Keratinocyte (primary cell): ENCODE data around the gene RPP30.

Source experiments
- EZH2 ChIP-seq: IDR thresholded peaks from one replicate; pipeline ENCODE4 v1.6.1; 2012; ENCODE audit warnings: inconsistent platforms, mild to moderate bottlenecking, low read length, moderate library complexity
- TF ChIP-seq, protein P1 (sequence below), 3 experiments: IDR thresholded peaks in 1 of 3; conservative IDR thresholded peaks in 1 of 3; optimal IDR thresholded peaks in 1 of 3; 2 replicates in 2 of 3; 3 replicates in 1 of 3; pipeline versions ENCODE3 to v1.5.1; 2011; ENCODE audit warnings: low read length in 3 of 3, mild to moderate bottlenecking in 3 of 3, moderate library complexity in 2 of 3, control low read depth in 1 of 3, inconsistent platforms in 1 of 3; ENCODE audit not compliant: insufficient read depth in 2 of 3; ENCODE audit errors: extremely low read depth in 1 of 3

DNA sequence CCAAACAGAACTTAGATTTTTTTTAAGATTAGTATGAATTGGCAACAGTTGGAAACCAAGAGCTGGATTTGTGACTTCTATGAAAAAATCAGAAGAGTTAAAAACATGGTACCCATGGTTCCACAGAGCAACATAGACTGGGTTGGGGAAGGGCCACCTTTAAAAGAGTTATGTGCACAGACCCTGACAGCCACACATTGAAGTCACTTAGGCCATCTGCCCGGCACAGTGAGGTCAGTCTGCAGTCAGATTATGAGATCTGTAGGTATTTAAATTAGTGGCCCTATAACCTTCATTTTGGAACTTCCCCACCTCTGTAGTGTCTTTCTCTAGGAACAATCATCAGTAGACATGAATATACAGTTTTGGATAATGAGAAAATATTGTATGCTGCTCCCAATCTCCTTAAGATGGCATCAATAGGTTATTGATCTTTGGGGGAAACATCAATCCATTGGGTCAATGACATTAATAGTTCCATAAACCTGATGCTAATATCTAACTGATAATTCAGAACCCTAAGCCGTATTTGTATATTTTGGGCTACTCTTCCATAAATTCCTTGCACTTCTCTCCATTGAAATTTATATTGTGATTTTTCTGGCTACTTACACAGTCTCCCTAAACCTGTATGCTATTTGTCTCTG lies 42.1 kb downstream of the RPP30 start:
- TF ChIP-seq, protein P1, sequence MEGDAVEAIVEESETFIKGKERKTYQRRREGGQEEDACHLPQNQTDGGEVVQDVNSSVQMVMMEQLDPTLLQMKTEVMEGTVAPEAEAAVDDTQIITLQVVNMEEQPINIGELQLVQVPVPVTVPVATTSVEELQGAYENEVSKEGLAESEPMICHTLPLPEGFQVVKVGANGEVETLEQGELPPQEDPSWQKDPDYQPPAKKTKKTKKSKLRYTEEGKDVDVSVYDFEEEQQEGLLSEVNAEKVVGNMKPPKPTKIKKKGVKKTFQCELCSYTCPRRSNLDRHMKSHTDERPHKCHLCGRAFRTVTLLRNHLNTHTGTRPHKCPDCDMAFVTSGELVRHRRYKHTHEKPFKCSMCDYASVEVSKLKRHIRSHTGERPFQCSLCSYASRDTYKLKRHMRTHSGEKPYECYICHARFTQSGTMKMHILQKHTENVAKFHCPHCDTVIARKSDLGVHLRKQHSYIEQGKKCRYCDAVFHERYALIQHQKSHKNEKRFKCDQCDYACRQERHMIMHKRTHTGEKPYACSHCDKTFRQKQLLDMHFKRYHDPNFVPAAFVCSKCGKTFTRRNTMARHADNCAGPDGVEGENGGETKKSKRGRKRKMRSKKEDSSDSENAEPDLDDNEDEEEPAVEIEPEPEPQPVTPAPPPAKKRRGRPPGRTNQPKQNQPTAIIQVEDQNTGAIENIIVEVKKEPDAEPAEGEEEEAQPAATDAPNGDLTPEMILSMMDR (optimal IDR thresholded peaks at IDR 0.05 in 1 of 3, IDR thresholded peaks at IDR 0.05 in 1 of 3, conservative IDR thresholded peaks at IDR 0.05 in 1 of 3; ENCODE audit: extremely low read depth in 1 of 3, insufficient read depth in 2 of 3, low read length in 3 of 3) = no peak
- no peak for TF ChIP-seq EZH2
